Esophagus squamous epithelium (tissue), 4 donors: ENCODE results near the gene ZNF280A.

Experiments
- POLR2A ChIP-seq, 4 donors: fragments of 450-650 bp; IDR thresholded peaks; one replicate each; pipeline ENCODE4 v1.6.1; 2017; ENCODE audit warnings: antibody characterized with exemption in 4 of 4, mild to moderate bottlenecking in 4 of 4, moderate library complexity in 3 of 4
- TF ChIP-seq, protein P1 (sequence below), 6 experiments: fragments of 450-650 bp in 4 of 6; fragments of 200-600 bp in 2 of 6; sonication (generic) in 2 of 6; IDR thresholded peaks; one replicate each; pipeline ENCODE4 v1.5.1; 2016 to 2019; ENCODE audit warnings: antibody characterized with exemption in 6 of 6, mild to moderate bottlenecking in 4 of 6, moderate library complexity in 4 of 6

DNA sequence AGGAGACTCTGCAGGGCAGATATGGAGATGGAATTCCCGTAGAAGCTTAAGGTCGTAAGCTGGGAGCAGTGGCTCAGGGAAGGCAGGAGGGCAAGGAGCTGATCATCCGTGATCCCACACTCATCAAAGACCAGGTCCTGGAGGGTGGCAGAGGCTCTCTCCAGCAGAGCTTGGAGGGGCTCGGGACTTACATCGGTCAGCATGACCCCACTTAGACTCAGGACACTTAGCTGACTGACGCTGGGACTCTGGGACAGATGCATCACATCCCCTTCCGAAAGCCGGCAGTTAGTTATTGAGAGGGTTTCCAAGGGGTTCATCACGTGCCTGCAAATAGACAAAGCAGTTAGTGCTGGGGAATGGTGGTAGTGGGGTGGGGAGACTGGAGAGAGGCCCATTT is 28.2 kb upstream of the ZNF280A start:
- TF ChIP-seq, protein P1, sequence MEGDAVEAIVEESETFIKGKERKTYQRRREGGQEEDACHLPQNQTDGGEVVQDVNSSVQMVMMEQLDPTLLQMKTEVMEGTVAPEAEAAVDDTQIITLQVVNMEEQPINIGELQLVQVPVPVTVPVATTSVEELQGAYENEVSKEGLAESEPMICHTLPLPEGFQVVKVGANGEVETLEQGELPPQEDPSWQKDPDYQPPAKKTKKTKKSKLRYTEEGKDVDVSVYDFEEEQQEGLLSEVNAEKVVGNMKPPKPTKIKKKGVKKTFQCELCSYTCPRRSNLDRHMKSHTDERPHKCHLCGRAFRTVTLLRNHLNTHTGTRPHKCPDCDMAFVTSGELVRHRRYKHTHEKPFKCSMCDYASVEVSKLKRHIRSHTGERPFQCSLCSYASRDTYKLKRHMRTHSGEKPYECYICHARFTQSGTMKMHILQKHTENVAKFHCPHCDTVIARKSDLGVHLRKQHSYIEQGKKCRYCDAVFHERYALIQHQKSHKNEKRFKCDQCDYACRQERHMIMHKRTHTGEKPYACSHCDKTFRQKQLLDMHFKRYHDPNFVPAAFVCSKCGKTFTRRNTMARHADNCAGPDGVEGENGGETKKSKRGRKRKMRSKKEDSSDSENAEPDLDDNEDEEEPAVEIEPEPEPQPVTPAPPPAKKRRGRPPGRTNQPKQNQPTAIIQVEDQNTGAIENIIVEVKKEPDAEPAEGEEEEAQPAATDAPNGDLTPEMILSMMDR (IDR thresholded peaks at IDR 0.05): no peak
- TF ChIP-seq POLR2A (IDR thresholded peaks at IDR 0.05): no peak
